Measurements from ENCODE around the gene DNM1. TPM values are rescaled to one million over a fixed set of nuclear protein-coding genes. Genes with fewer than 3 reads are reported as not detected.

Gene DNM1
- total RNA-seq, 2 donors from 2014 or later = 13.0 to 29.0 TPM

GRCh38 chr9:128296340-128297220, 93.4 kb downstream of the DNM1 start:
- H3K4me3 ChIP-seq = no peak overlapping the region
- intact Hi-C loops (cut with DNase I) = no loop called here
- H3K36me3 ChIP-seq (replicated peaks in 1 of 2; ENCODE audit: insufficient read depth in 1 of 2, low read depth in 2 of 2) = no peaks in the 10 kb centered on the region
- peak overlapping the region in 1 of 4 donors; percentile 84 for H3K27ac ChIP-seq
- ATAC-seq = no peak
- DNase-seq = no peak
- TF ChIP-seq CTCF (IDR thresholded peaks at IDR 0.05) (no peak), POLR2A (IDR thresholded peaks at IDR 0.05) (no peak)
- no peaks in the 10 kb centered on the region for H3K27me3 ChIP-seq
- WGBS, 2 donors = 81 to 86% methylated on average over 14 to 16 of the region's 16 CpGs
- H3K4me1 ChIP-seq = peaks cover 7% of the 10 kb centered on the region
- H3K9me3 ChIP-seq = no peaks in the 10 kb centered on the region

DNA sequence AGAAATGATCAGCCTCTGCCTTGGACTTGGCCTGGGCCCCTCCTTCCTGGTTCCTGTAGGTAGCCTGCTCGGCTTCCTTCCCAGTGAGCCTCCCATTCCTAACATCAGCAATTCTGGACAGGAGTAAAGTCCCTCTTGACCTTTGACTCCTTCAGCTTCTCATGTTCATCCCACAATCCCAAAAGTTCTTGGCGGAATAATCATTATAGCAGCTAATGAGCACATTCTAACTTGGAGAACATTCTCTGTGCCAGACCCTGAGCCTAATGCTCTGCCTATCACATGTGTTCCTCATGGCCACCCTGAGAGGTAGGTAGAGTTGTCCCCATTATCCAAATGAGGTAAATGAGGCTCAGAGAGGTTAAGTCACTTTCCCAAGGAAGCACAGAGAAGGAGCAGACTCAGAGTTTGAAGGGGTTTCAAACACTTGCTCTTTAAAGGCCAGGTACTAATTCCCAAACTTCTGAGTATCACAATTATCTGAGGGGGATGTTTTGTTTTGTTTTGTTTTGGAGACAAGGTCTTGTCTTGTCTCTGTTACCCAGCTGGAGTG, 94.1 kb downstream of the DNM1 start:
- no peaks in the 10 kb centered on the region for H3K27me3 ChIP-seq
- H3K27ac ChIP-seq = no peak overlapping the region
- no peaks in the 10 kb centered on the region for H3K36me3 ChIP-seq (replicated peaks in 1 of 2; ENCODE audit: insufficient read depth in 1 of 2, low read depth in 2 of 2)
- intact Hi-C loops (cut with DNase I) = no loop called here
- no peak overlapping the region for H3K4me3 ChIP-seq
- WGBS, 2 donors = 94 to 100% methylated on average over 2 of the region's 2 CpGs
- DNase-seq (no peak), ATAC-seq (no peak)
- TF ChIP-seq CTCF (IDR thresholded peaks at IDR 0.05) (no peak), POLR2A (IDR thresholded peaks at IDR 0.05) (no peak)
- H3K9me3 ChIP-seq = no peaks in the 10 kb centered on the region
- peaks cover 7% of the 10 kb centered on the region for H3K4me1 ChIP-seq

DNA sequence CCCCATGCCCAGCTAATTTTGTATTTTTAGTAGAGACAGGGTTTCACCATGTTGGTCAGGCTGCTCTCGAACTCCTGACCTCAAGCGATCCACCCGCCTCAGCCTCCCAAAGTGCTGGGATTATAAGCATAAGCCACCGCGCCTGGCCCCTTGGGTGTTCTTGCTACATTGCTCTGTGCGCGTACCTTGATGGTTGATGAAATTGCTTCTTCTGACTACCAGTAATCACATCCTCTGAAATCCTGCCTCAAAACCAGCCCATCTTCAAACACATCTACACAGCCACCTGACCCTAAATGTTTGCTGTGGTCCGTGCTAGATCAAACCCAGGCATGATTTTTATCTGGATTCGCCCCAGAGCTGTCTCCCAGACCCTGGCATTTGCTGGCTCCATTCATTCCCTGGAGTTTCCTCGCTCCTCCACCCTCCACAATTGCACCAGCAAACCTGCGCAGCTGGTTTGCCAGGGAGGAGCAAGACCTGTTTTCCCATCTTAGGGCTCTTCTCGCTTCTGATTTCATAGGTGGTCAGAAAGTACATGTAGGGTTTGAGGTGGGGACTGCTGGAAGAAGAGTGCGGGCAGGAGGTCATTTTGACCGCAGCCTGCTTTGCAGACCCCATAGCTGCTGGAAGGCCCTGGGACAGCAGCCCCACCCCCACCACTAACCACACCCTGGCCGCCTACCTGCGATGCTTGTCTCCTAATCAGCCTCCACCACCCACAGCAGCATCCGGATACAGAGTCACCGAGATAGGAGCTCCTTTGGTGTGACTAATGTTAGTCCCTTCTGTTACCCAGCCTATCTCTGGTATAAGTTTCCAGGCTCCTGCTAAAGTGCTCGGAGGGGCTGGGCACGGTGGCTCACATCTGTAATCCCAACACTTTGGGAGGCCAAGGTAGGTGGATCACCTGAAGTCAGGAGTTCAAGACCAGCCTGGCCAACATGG, 95.6 kb downstream of the DNM1 start:
- Histone ChIP-seq H3K27ac (no peak overlapping the region), H3K36me3 (replicated peaks in 1 of 2; ENCODE audit: insufficient read depth in 1 of 2, low read depth in 2 of 2) (no peaks in the 10 kb centered on the region), H3K9me3 (no peaks in the 10 kb centered on the region), H3K27me3 (no peaks in the 10 kb centered on the region), H3K4me3 (no peak overlapping the region), H3K4me1 (peaks cover 7% of the 10 kb centered on the region)
- intact Hi-C loops (cut with DNase I) = no loop called here
- 70 to 78% methylated on average over 17 to 20 of the region's 20 CpGs for WGBS, 2 donors
- TF ChIP-seq CTCF (IDR thresholded peaks at IDR 0.05) (no peak), POLR2A (IDR thresholded peaks at IDR 0.05) (no peak)
- ATAC-seq (no peak), DNase-seq (no peak)

DNA sequence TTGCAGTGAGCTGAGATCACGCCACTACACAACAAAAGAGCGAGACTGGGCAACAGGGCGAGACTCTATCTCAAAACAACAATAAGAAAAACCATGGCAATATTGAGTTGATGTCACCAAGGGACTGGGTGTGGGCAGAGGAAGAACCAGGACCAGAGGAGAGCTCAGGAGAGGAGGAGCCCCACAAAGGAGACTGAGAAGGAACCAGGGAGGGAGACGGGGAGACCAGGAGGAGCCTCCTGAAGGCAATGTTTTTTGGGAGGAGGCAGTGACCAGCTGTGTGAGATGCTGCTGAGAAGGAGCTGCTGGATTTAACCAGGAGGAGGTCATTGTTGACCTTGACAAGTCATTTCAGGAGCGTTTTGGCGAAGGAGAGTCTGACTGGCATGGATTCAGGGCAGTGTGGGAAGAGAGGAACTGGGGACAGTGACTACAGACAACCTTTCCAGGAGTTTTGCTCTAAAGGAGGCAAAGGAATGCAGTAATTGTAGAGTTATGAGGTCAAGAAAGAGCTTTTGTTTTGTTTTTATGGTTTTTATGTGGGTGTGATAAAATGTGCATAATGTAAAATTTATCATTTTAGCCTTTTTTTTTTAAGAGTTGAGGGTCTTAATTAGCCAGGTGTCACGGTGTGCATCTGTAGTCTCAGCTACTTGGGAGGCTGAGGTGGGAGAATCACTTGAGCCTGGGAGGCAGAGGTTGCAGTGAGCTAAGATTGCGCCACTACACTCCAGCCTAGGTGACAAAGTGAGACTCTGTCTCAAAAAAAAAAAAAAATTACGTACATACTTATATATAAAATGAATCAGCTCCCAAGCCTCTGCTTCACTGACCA, 101.2 kb downstream of the DNM1 start:
- intact Hi-C loops (cut with DNase I) = no loop called here
- no peak for ATAC-seq

More for the DNA sequence above, 101.2 kb downstream of the DNM1 start:
- Histone ChIP-seq H3K9me3 (no peaks in the 10 kb centered on the region), H3K36me3 (replicated peaks in 1 of 2; ENCODE audit: insufficient read depth in 1 of 2, low read depth in 2 of 2) (no peaks in the 10 kb centered on the region), H3K4me1 (no peaks in the 10 kb centered on the region), H3K27ac (no peak overlapping the region), H3K27me3 (no peaks in the 10 kb centered on the region), H3K4me3 (no peak overlapping the region)
- TF ChIP-seq POLR2A (IDR thresholded peaks at IDR 0.05) (no peak), CTCF (IDR thresholded peaks at IDR 0.05) (no peak)
- 72 to 79% methylated on average over 9 of the region's 9 CpGs for WGBS, 2 donors
- DNase-seq = no peak
